H9 (cell line): Measurements from ENCODE around the gene TNS2. TPM values are rescaled to one million over a fixed set of nuclear protein-coding genes. Genes with fewer than 3 reads are reported as not detected.

ENCODE experiments used
- DNase-seq: peaks from one replicate; pipeline ENCODE4 v3.0.0-alpha.2; 2017
- H2AFZ ChIP-seq: one replicate; pipeline ENCODE4 v1.6.1; 2013; ENCODE audit warnings: mild to moderate bottlenecking, low read length, control low read depth, moderate library complexity
- H2AK5ac ChIP-seq: 2 replicates; pipeline ENCODE4 v1.6.1; 2013; ENCODE audit warnings: low read length, control low read depth, mixed read lengths; ENCODE audit not compliant: insufficient read length
- H2BK120ac ChIP-seq: one replicate; pipeline ENCODE4 v1.6.1; 2013; ENCODE audit warnings: low read depth, mild to moderate bottlenecking, low read length, control low read depth, inconsistent platforms; ENCODE audit not compliant: poor library complexity, severe bottlenecking
- H2BK12ac ChIP-seq: 2 replicates; pipeline ENCODE4 v1.6.1; 2013; ENCODE audit warnings: low read length, control low read depth, mixed read lengths, low read depth; ENCODE audit not compliant: insufficient read length
- H2BK15ac ChIP-seq: 2 replicates; pipeline ENCODE4 v1.6.1; 2013; ENCODE audit warnings: low read depth, low read length, control low read depth
- H2BK20ac ChIP-seq: one replicate; pipeline ENCODE4 v1.6.1; 2013; ENCODE audit warnings: low read depth, mild to moderate bottlenecking, low read length, control low read depth, inconsistent platforms; ENCODE audit not compliant: poor library complexity, severe bottlenecking
- H2BK5ac ChIP-seq: 2 replicates; pipeline ENCODE4 v1.6.1; 2013; ENCODE audit warnings: low read length, control low read depth, mixed read lengths; ENCODE audit not compliant: insufficient read length
- H3K14ac ChIP-seq: 2 replicates; pipeline ENCODE4 v1.6.1; 2013; ENCODE audit warnings: low read length, control low read depth; ENCODE audit not compliant: insufficient read depth
- H3K18ac ChIP-seq: 2 replicates; pipeline ENCODE4 v1.6.1; 2013; ENCODE audit warnings: low read depth, mild to moderate bottlenecking, mixed read lengths, low read length, control low read depth; ENCODE audit not compliant: insufficient read length
- H3K23ac ChIP-seq: 2 replicates; pipeline ENCODE4 v1.6.1; 2013; ENCODE audit warnings: low read length, control low read depth, mixed read lengths, low read depth; ENCODE audit not compliant: insufficient read length
- H3K23me2 ChIP-seq: 2 replicates; pipeline ENCODE4 v1.6.1; 2013; ENCODE audit warnings: low read depth, mild to moderate bottlenecking, mixed read lengths, low read length, control low read depth; ENCODE audit not compliant: insufficient read length, poor library complexity, severe bottlenecking
- H3K27ac ChIP-seq: 2 replicates; pipeline ENCODE4 v1.5.1; 2013; ENCODE audit warnings: low read length, control low read depth, mixed read lengths, low read depth; ENCODE audit not compliant: insufficient read length
- H3K27me3 ChIP-seq: 2 replicates; pipeline ENCODE4 v1.6.1; 2013; ENCODE audit warnings: low read length, control low read depth, inconsistent platforms; ENCODE audit not compliant: insufficient read depth
- H3K4ac ChIP-seq: 2 replicates; pipeline ENCODE4 v1.6.1; 2013; ENCODE audit warnings: low read depth, mild to moderate bottlenecking, control low read depth, inconsistent platforms, low read length, moderate library complexity
- H3K4me1 ChIP-seq: 2 replicates; pipeline ENCODE4 v1.6.1; 2013; ENCODE audit warnings: low read length, control low read depth, inconsistent platforms; ENCODE audit not compliant: insufficient read depth
- H3K4me2 ChIP-seq: 2 replicates; pipeline ENCODE4 v1.6.1; 2013; ENCODE audit warnings: low read length, control low read depth, mixed read lengths; ENCODE audit not compliant: insufficient read length, insufficient read depth
- H3K56ac ChIP-seq: 2 replicates; pipeline ENCODE4 v1.6.1; 2013; ENCODE audit warnings: low read depth, mild to moderate bottlenecking, mixed read lengths, low read length, control low read depth; ENCODE audit not compliant: insufficient read length
- H3K79me1 ChIP-seq: 2 replicates; pipeline ENCODE4 v1.6.1; 2013; ENCODE audit warnings: low read depth, mild to moderate bottlenecking, moderate library complexity, low read length, control low read depth, inconsistent platforms; ENCODE audit not compliant: insufficient read depth, poor library complexity, severe bottlenecking
- H3K79me2 ChIP-seq: 2 replicates; pipeline ENCODE4 v1.6.1; 2013; ENCODE audit warnings: low read length, control low read depth, inconsistent platforms; ENCODE audit not compliant: insufficient read depth
- H3K9ac ChIP-seq: 2 replicates; pipeline ENCODE4 v1.6.1; 2013; ENCODE audit warnings: low read length, control low read depth, mixed read lengths; ENCODE audit not compliant: insufficient read length; ENCODE audit errors: extremely low read depth
- H3K9me3 ChIP-seq: one replicate; pipeline ENCODE4 v1.6.1; 2013; ENCODE audit warnings: low read depth, low read length, inconsistent platforms; ENCODE audit not compliant: control insufficient read depth
- H3T11ph ChIP-seq: one replicate; pipeline ENCODE4 v1.6.1; 2013; ENCODE audit warnings: mild to moderate bottlenecking, low read length, control low read depth, inconsistent platforms
- H4K20me1 ChIP-seq: one replicate; pipeline ENCODE4 v1.6.1; 2013; ENCODE audit not compliant: control insufficient read depth, insufficient read length, insufficient read depth
- H4K5ac ChIP-seq: 2 replicates; pipeline ENCODE4 v1.6.1; 2013; ENCODE audit warnings: low read depth, mild to moderate bottlenecking, mixed read lengths, low read length, control low read depth; ENCODE audit not compliant: insufficient read length
- H4K8ac ChIP-seq: replicated peaks from 2 replicates; pipeline ENCODE4 v1.6.1; 2013; ENCODE audit warnings: low read length, control low read depth, mixed read lengths, low read depth; ENCODE audit not compliant: insufficient read length
- H4K91ac ChIP-seq: 2 replicates; pipeline ENCODE4 v1.6.1; 2013; ENCODE audit warnings: low read depth, mild to moderate bottlenecking, moderate library complexity, mixed read lengths, low read length, control low read depth; ENCODE audit not compliant: insufficient read length
- H3K27ac Mint-ChIP-seq, 3 experiments: 2 replicates in 2 of 3; 3 replicates in 1 of 3; pipeline ENCODE4 v1.8.0; 2020 to 2021; ENCODE audit warnings: mixed read lengths in 3 of 3, mild to moderate bottlenecking in 1 of 3, moderate library complexity in 1 of 3
- H3K27me3 Mint-ChIP-seq: 2 replicates; pipeline ENCODE4 v1.8.0; 2021; ENCODE audit warnings: low read depth, mild to moderate bottlenecking, moderate library complexity, mixed read lengths
- H3K36me3 Mint-ChIP-seq, 3 experiments: 2 replicates in 2 of 3; 3 replicates in 1 of 3; pipeline ENCODE4 v1.8.0; 2020 to 2021; ENCODE audit warnings: low read depth in 3 of 3, mixed read lengths in 3 of 3; ENCODE audit not compliant: insufficient read depth in 1 of 3
- H3K4me1 Mint-ChIP-seq, 2 experiments: 2 replicates each; pipeline ENCODE4 v1.8.0; 2020; ENCODE audit warnings: mixed read lengths in 2 of 2
- H3K4me3 Mint-ChIP-seq, 2 experiments: 2 replicates in 1 of 2; 3 replicates in 1 of 2; pipeline ENCODE4 v1.8.0; 2020 to 2021; ENCODE audit warnings: mild to moderate bottlenecking in 2 of 2, mixed read lengths in 2 of 2, moderate library complexity in 1 of 2
- H3K9me3 Mint-ChIP-seq, 2 experiments: 2 replicates in 1 of 2; 3 replicates in 1 of 2; pipeline ENCODE4 v1.8.0; 2020; ENCODE audit warnings: mild to moderate bottlenecking in 2 of 2, mixed read lengths in 2 of 2, moderate library complexity in 1 of 2
- WGBS: extraction: QIAGEN DNeasy Blood & Tissue Kit; methylation state at CpG from one replicate; pipeline ENCODE4 v1.1.7; 2013; ENCODE audit warnings: missing lambda C conversion rate, low lambda C conversion rate, mixed read lengths; ENCODE audit not compliant: insufficient read length; ENCODE audit errors: extremely low coverage; 5-methylcytosine and 5-hydroxymethylcytosine counted together
- total RNA-seq: library from RNA; stranded (reverse); gene quantifications from 2 replicates; pipeline ENCODE4 v1.2.1, GENCODE V29; 2021
- TF ChIP-seq, protein P1 (sequence below): fragments of 200-600 bp; sonication (generic); conservative IDR thresholded peaks from 3 replicates; pipeline ENCODE4 v1.8.0; 2021; ENCODE audit warnings: antibody characterized with exemption, mild to moderate bottlenecking

Gene TNS2
- total RNA-seq, 1 experiment from 2014 or later, result 4.5 TPM

DNA sequence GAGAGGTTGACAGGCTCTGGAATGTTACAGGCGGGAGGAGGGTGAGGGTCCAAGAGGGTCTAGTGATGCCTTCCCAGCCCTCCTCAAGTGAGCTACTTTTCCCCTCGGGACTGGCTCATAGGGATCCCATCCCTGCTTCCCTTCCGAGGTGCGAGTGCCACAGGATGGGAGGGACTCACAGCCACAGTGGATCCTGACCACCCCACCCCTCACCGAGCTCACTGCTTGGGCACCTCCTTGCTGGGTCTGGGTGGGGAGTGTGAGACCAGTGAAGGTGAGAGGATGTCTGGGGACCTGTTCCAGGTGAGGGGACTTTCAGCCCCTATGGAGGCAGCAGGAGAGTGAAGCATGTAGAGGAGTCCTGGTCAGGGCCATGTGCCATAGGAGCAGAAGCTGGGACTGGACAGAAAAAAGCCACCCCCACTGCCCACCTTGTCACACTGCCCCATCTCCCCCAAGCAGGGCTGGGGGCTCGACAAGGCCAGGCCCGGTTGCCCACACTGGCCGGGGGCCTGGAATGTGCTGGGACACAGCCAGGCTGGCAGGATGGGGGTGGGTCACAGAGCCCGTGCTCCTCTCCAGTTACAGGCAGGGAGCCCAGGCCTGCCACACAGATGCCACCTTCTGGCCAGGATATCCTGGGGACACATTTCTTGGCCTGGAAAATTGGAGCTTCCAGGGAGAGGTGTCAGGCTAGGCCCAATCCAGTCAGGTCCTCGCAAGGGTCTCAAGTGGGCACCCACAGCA lies 1.7 kb upstream of the TNS2 start:
- Histone ChIP-seq H2BK120ac (no peak overlapping the region), H3K23ac (no peak overlapping the region), H3K79me2 (no peaks in the 10 kb centered on the region; the same call in 1 of the 2 replicates), H3K27me3 (peaks cover 5% of the 10 kb centered on the region; the same call in 1 of the 2 replicates), H3K18ac (no peak overlapping the region), H2AFZ (no peak overlapping the region), H3K4me1 (peaks cover 28% of the 10 kb centered on the region; the same call in 1 of the 2 replicates), H2BK5ac (no peak overlapping the region), H2BK15ac (no peak overlapping the region), H3K23me2 (peaks cover 15% of the 10 kb centered on the region), H3T11ph (no peak overlapping the region), H2AK5ac (no peak overlapping the region), H3K27ac (no peak overlapping the region), H4K5ac (no peak overlapping the region), H3K79me1 (no peaks in the 10 kb centered on the region), H2BK20ac (no peak overlapping the region), H4K91ac (no peak overlapping the region), H3K56ac (no peak overlapping the region), H4K8ac (no peak overlapping the region), H3K4ac (no peak overlapping the region), H3K14ac (no peak overlapping the region), H4K20me1 (no peaks in the 10 kb centered on the region), H3K4me2 (peak overlapping the region; percentile 46), H2BK12ac (no peak overlapping the region), H3K9me3 (no peaks in the 10 kb centered on the region), H3K9ac (no peak overlapping the region)
- Mint-ChIP-seq H3K4me1 (peaks cover 63 to 74% of the 10 kb centered on the region in 2 experiments), H3K4me3 (peak overlapping the region; percentile 53 to 75), H3K9me3 (no peaks in the 10 kb centered on the region; a peak in 1 of 5 replicates), H3K27ac (peak overlapping the region in 2 of 3 experiments; percentile 40 to 55; a peak in 1 of 7 replicates), H3K36me3 (peaks cover 7 to 8% (median 8%) of the 10 kb centered on the region in 3 experiments; a peak in 5 of 7 replicates), H3K27me3 (peaks cover 36% of the 10 kb centered on the region)
- WGBS, result no CpG with 5 or more reads among the region's 10 CpGs
- peak; percentile 77 for DNase-seq
- TF ChIP-seq, protein P1, sequence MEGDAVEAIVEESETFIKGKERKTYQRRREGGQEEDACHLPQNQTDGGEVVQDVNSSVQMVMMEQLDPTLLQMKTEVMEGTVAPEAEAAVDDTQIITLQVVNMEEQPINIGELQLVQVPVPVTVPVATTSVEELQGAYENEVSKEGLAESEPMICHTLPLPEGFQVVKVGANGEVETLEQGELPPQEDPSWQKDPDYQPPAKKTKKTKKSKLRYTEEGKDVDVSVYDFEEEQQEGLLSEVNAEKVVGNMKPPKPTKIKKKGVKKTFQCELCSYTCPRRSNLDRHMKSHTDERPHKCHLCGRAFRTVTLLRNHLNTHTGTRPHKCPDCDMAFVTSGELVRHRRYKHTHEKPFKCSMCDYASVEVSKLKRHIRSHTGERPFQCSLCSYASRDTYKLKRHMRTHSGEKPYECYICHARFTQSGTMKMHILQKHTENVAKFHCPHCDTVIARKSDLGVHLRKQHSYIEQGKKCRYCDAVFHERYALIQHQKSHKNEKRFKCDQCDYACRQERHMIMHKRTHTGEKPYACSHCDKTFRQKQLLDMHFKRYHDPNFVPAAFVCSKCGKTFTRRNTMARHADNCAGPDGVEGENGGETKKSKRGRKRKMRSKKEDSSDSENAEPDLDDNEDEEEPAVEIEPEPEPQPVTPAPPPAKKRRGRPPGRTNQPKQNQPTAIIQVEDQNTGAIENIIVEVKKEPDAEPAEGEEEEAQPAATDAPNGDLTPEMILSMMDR, result no peak
